ENCODE measurements around the gene HES5. TPM values are rescaled to one million over a fixed set of nuclear protein-coding genes. Genes with fewer than 3 reads are reported as not detected.

HES5 gene
- polyA plus RNA-seq, 2 of the 4 experiments (the other 2 are of a cell fraction) = not detected

DNA sequence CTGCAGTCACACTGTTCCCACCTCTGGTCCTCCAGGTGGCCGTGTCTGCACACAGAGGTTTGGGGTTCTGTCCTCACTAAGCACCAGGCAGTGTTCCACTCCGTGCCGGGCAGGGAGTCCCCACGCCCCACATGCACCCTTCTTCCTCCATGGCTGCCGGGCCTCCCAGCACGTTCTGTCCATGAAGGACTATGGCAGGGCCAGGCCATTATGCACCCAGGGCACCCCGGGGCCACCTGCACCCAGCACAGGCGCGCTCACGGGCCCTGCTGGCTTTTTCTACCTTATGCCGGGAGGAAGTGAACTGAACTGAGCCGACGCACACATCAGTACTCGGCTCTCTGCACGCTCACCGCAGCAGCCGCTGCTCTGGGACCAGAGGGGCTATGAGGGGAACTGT, 13.9 kb downstream of the HES5 start (continued):
- TF ChIP-seq FOSB (CRISPR knock-in tag; IDR thresholded peaks at IDR 0.05) (no peak), HDAC2 (IDR thresholded peaks at IDR 0.05) (no peak)

DNA sequence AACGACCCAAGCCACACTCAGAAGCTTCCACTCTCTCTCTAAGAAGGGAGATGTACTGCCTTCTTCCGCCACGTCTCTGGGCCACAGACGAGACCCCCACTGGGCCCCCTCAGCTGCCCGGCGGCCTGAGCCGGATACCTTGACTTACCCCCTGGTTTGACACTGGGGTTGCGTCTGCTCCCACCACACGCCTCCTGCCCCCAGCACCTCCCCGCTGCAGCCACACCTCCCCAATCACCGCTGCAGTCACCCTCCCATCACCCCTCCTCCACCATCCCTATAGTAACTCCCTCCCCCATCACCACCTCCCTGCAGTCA, 14.3 kb downstream of the HES5 start:
- no peak overlapping the region for H3K4me2 ChIP-seq
- DNase-seq (ENCODE audit: low read depth in 1 of 2, low spot score in 1 of 2) = no peak
- ATAC-seq = no peak
- 92% methylated on average over 9 of the region's 11 CpGs for WGBS (ENCODE audit: missing lambda C conversion rate)
- ChIA-PET CTCF (no interaction called here), POLR2A (no interaction called here)
- no peaks in the 10 kb centered on the region for H3K9me3 ChIP-seq
- H3K27ac ChIP-seq = no peak overlapping the region
- no peak for FAIRE-seq
- no peak overlapping the region for H3K4me3 ChIP-seq
- H3K4me1 ChIP-seq = no peaks in the 10 kb centered on the region
- TF ChIP-seq ZSCAN20 (CRISPR knock-in tag; IDR thresholded peaks at IDR 0.05) (no peak), TFCP2L1 (CRISPR knock-in tag; IDR thresholded peaks at IDR 0.05) (no peak), NR3C1 (IDR thresholded peaks at IDR 0.05) (no peak), RFX5 (IDR thresholded peaks at IDR 0.05) (no peak), HOXB13 (CRISPR knock-in tag; IDR thresholded peaks at IDR 0.05; ENCODE audit: low read depth) (no peak), RAD21 (conservative IDR thresholded peaks at IDR 0.05 in 1 of 2, IDR thresholded peaks at IDR 0.05 in 1 of 2) (no peak)
- TF ChIP-seq, protein P1, sequence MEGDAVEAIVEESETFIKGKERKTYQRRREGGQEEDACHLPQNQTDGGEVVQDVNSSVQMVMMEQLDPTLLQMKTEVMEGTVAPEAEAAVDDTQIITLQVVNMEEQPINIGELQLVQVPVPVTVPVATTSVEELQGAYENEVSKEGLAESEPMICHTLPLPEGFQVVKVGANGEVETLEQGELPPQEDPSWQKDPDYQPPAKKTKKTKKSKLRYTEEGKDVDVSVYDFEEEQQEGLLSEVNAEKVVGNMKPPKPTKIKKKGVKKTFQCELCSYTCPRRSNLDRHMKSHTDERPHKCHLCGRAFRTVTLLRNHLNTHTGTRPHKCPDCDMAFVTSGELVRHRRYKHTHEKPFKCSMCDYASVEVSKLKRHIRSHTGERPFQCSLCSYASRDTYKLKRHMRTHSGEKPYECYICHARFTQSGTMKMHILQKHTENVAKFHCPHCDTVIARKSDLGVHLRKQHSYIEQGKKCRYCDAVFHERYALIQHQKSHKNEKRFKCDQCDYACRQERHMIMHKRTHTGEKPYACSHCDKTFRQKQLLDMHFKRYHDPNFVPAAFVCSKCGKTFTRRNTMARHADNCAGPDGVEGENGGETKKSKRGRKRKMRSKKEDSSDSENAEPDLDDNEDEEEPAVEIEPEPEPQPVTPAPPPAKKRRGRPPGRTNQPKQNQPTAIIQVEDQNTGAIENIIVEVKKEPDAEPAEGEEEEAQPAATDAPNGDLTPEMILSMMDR (IDR thresholded peaks at IDR 0.05) = no peak

DNA sequence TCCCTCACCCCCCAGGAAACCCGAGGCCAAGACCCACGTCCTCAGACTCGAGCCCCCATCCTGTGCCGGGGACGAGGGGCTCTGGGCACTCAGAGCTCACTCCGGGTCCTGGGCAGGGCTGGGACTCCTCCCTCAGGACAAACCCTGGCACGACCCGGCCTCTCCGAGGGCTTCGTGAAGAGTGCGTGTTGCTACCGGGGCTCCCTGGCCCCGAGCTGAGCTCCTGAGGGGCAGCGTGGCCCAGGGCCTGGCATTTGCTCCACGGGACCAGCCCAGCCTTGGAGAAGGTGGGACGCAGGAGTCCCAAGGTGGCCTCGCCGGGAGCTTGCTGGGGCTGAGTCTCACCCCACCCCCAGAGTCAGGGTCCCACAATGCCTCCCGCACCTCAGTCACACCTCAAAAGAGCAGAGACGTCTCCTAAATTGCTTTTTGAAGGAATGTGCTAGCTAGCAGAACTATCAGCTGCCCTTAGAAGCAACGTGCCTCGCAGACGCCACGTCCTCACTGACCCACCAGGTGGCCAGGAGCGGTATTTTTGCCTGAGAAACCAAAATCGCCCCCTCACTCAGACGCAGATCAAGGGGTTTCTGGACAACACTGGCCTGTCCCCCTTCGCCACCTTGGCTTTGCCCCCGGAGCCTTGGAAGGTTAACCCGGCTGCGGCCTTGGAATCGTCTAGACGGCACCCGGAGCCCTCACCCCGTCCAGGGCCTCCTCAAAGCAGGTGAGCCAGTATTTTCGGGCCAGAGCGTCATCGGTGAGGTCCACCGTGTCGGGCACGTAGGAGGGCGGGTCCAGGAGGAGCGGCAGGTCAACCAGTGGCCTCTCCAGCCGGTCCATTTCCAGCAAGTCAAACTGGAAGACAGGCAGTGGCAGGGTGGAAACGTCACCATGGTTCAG, 14.9 kb downstream of the HES5 start:
- no peaks in the 10 kb centered on the region for H3K4me1 ChIP-seq
- H3K4me2 ChIP-seq = no peak overlapping the region
- ChIA-PET CTCF (interaction anchor here (0.8 kb wide), 1 partner anchor 9 kb away, joined by 3 read pairs; no protein-coding TSS in a partner anchor), POLR2A (no interaction called here)
- DNase-seq (ENCODE audit: low read depth in 1 of 2, low spot score in 1 of 2) (no peak), FAIRE-seq (no peak), ATAC-seq (peak in 1 of 2 experiments; percentile 45; a peak in 2 of 6 replicates)
- 91% methylated on average over 19 of the region's 45 CpGs for WGBS (ENCODE audit: missing lambda C conversion rate)
- TF ChIP-seq MAZ (IDR thresholded peaks at IDR 0.05; ENCODE audit: borderline replicate concordance, low read depth, low read length) = no peak
- H3K9me3 ChIP-seq = no peaks in the 10 kb centered on the region
- no peak overlapping the region for H3K4me3 ChIP-seq
- no peak overlapping the region for H3K27ac ChIP-seq

DNA sequence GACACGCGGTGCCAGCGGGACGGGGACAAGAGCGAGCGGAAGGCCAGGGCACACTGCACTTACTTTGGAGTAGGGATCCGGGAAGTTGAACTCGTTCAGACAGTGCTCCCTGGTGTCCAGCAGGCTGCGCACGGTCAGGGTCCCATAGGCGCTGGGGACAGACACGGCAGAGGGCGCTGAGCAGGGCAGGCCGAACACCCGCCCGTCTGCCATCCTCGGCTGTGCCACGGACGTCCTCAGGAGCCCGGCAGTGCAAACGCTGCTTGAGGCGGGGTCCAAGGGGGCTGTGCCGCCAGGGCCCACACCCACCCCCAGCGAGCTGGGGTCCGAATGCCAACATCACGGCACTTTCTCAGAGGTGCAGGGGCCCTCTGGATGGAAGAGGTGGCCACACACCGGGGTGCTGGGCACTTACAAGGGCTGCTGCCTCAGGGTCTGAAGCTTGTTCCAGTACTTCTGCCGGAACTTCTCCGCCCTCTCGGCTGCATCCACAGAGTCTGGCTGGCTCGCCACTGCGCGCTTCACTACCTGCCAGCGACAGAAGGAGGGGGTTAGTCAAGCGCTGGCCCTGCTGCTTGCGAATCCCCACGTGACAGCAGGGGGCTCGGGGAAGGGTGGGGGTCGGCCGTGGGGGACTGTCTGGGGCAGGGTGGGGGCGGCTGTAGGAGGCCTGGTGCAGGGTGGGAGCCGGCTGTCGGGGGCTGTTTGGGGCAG, 16.0 kb downstream of the HES5 start:
- no peak overlapping the region for H3K4me3 ChIP-seq
- H3K4me1 ChIP-seq = no peaks in the 10 kb centered on the region
- no peaks in the 10 kb centered on the region for H3K9me3 ChIP-seq
- FAIRE-seq (no peak), ATAC-seq (no peak), DNase-seq (ENCODE audit: low read depth in 1 of 2, low spot score in 1 of 2) (no peak)
- H3K27ac ChIP-seq = no peak overlapping the region
- H3K4me2 ChIP-seq = no peak overlapping the region
- 90% methylated on average over 15 of the region's 43 CpGs for WGBS (ENCODE audit: missing lambda C conversion rate)
- ChIA-PET CTCF (no interaction called here), POLR2A (no interaction called here)
- TF ChIP-seq EHMT2 (IDR thresholded peaks at IDR 0.05; ENCODE audit: low read depth) (no peak), NR3C1 (IDR thresholded peaks at IDR 0.05) (no peak), HOXB5 (CRISPR knock-in tag; IDR thresholded peaks at IDR 0.05) (no peak), JUNB (IDR thresholded peaks at IDR 0.05) (no peak), HEYL (CRISPR knock-in tag; IDR thresholded peaks at IDR 0.05) (no peak), ESRRA (IDR thresholded peaks at IDR 0.05; ENCODE audit: borderline replicate concordance, low read length) (no peak), SMC3 (IDR thresholded peaks at IDR 0.05) (no peak), NPAS2 (CRISPR knock-in tag; IDR thresholded peaks at IDR 0.05; ENCODE audit: borderline replicate concordance) (no peak), CBX8 (IDR thresholded peaks at IDR 0.05) (no peak), ZC3H11A (IDR thresholded peaks at IDR 0.05) (no peak), CHD2 (IDR thresholded peaks at IDR 0.05; ENCODE audit: low read length, partially characterized antibody) (no peak), RCOR1 (IDR thresholded peaks at IDR 0.05; ENCODE audit: low read depth, low read length) (no peak), JUN (IDR thresholded peaks at IDR 0.05) (no peak)
- TF ChIP-seq, protein P2, sequence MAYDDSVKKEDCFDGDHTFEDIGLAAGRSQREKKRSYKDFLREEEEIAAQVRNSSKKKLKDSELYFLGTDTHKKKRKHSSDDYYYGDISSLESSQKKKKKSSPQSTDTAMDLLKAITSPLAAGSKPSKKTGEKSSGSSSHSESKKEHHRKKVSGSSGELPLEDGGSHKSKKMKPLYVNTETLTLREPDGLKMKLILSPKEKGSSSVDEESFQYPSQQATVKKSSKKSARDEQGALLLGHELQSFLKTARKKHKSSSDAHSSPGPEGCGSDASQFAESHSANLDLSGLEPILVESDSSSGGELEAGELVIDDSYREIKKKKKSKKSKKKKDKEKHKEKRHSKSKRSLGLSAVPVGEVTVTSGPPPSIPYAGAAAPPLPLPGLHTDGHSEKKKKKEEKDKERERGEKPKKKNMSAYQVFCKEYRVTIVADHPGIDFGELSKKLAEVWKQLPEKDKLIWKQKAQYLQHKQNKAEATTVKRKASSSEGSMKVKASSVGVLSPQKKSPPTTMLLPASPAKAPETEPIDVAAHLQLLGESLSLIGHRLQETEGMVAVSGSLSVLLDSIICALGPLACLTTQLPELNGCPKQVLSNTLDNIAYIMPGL (CRISPR knock-in tag; IDR thresholded peaks at IDR 0.05; ENCODE audit: borderline replicate concordance) = no peak
- TF ChIP-seq, protein P3, sequence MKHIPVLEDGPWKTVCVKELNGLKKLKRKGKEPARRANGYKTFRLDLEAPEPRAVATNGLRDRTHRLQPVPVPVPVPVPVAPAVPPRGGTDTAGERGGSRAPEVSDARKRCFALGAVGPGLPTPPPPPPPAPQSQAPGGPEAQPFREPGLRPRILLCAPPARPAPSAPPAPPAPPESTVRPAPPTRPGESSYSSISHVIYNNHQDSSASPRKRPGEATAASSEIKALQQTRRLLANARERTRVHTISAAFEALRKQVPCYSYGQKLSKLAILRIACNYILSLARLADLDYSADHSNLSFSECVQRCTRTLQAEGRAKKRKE (CRISPR knock-in tag; IDR thresholded peaks at IDR 0.05; ENCODE audit: low read depth) = no peak
- TF ChIP-seq, protein P1 (IDR thresholded peaks at IDR 0.05) = no peak
